Esophagus muscularis mucosa (tissue), 3 donors: Measurements from ENCODE around the gene KLHL6.

Experiments
- POLR2AphosphoS5 ChIP-seq, 2 donors: sonication (generic); formaldehyde crosslinking; IDR thresholded peaks; one replicate each; pipeline ENCODE4 v1.6.1; 2017; ENCODE audit warnings: antibody characterized with exemption in 2 of 2
- TF ChIP-seq, protein P1 (sequence below), 3 experiments: fragments of 200-600 bp in 2 of 3; fragments of 450-650 bp in 1 of 3; sonication (generic) in 2 of 3; IDR thresholded peaks; one replicate each; pipeline ENCODE4 v1.5.1; 2017 to 2019; ENCODE audit warnings: antibody characterized with exemption in 3 of 3, mild to moderate bottlenecking in 2 of 3, moderate library complexity in 1 of 3

DNA sequence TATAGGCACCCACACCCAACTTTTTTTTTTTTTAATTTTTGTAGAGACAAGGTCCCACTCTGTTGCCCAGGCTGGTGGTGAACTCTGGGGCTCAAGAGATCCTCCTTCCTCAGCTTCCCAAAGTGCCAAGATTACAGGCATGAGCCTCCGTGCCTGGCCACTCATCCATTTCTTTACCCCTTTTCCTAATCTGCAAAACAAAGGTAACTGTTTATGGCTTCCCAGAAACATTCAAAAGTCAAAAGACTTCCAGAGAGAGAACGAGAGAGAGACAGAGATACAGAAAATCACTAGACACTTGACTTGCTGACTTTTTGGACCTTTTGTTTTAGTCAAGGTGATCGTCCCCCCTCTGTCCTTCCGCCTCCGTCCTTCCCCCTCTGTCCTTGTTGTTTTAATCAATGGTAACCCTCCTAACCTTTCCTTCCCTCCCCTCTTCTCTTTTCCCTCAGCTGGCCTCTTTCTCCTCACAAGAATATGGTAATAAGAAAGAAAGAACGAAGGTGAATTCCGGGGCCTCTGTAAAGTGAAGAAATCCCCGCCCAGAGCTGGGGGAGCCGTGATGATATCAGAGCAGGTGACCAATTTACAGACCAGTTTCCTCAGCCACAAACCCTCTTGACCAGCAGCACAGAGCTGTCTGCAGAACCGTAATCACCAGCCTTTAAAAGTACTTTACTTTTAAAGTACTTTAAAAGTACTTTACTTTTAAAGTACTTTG is 21.9 kb downstream of the KLHL6 start:
- TF ChIP-seq POLR2AphosphoS5 (IDR thresholded peaks at IDR 0.05), result no peak
- TF ChIP-seq, protein P1, sequence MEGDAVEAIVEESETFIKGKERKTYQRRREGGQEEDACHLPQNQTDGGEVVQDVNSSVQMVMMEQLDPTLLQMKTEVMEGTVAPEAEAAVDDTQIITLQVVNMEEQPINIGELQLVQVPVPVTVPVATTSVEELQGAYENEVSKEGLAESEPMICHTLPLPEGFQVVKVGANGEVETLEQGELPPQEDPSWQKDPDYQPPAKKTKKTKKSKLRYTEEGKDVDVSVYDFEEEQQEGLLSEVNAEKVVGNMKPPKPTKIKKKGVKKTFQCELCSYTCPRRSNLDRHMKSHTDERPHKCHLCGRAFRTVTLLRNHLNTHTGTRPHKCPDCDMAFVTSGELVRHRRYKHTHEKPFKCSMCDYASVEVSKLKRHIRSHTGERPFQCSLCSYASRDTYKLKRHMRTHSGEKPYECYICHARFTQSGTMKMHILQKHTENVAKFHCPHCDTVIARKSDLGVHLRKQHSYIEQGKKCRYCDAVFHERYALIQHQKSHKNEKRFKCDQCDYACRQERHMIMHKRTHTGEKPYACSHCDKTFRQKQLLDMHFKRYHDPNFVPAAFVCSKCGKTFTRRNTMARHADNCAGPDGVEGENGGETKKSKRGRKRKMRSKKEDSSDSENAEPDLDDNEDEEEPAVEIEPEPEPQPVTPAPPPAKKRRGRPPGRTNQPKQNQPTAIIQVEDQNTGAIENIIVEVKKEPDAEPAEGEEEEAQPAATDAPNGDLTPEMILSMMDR (IDR thresholded peaks at IDR 0.05), result no peak
